H9 (cell line): Measurements from ENCODE around the gene LRRC63. TPM values are rescaled to one million over a fixed set of nuclear protein-coding genes. Genes with fewer than 3 reads are reported as not detected.

Source experiments
- DNase-seq: peaks from one replicate; pipeline ENCODE4 v3.0.0-alpha.2; 2017
- H2AFZ ChIP-seq: one replicate; pipeline ENCODE4 v1.6.1; 2013; ENCODE audit warnings: mild to moderate bottlenecking, low read length, control low read depth, moderate library complexity
- H2AK5ac ChIP-seq: 2 replicates; pipeline ENCODE4 v1.6.1; 2013; ENCODE audit warnings: low read length, control low read depth, mixed read lengths; ENCODE audit not compliant: insufficient read length
- H2BK120ac ChIP-seq: one replicate; pipeline ENCODE4 v1.6.1; 2013; ENCODE audit warnings: low read depth, mild to moderate bottlenecking, low read length, control low read depth, inconsistent platforms; ENCODE audit not compliant: poor library complexity, severe bottlenecking
- H2BK12ac ChIP-seq: 2 replicates; pipeline ENCODE4 v1.6.1; 2013; ENCODE audit warnings: low read length, control low read depth, mixed read lengths, low read depth; ENCODE audit not compliant: insufficient read length
- H2BK15ac ChIP-seq: 2 replicates; pipeline ENCODE4 v1.6.1; 2013; ENCODE audit warnings: low read depth, low read length, control low read depth
- H2BK20ac ChIP-seq: one replicate; pipeline ENCODE4 v1.6.1; 2013; ENCODE audit warnings: low read depth, mild to moderate bottlenecking, low read length, control low read depth, inconsistent platforms; ENCODE audit not compliant: poor library complexity, severe bottlenecking
- H2BK5ac ChIP-seq: 2 replicates; pipeline ENCODE4 v1.6.1; 2013; ENCODE audit warnings: low read length, control low read depth, mixed read lengths; ENCODE audit not compliant: insufficient read length
- H3K14ac ChIP-seq: 2 replicates; pipeline ENCODE4 v1.6.1; 2013; ENCODE audit warnings: low read length, control low read depth; ENCODE audit not compliant: insufficient read depth
- H3K18ac ChIP-seq: 2 replicates; pipeline ENCODE4 v1.6.1; 2013; ENCODE audit warnings: low read depth, mild to moderate bottlenecking, mixed read lengths, low read length, control low read depth; ENCODE audit not compliant: insufficient read length
- H3K23ac ChIP-seq: 2 replicates; pipeline ENCODE4 v1.6.1; 2013; ENCODE audit warnings: low read length, control low read depth, mixed read lengths, low read depth; ENCODE audit not compliant: insufficient read length
- H3K23me2 ChIP-seq: 2 replicates; pipeline ENCODE4 v1.6.1; 2013; ENCODE audit warnings: low read depth, mild to moderate bottlenecking, mixed read lengths, low read length, control low read depth; ENCODE audit not compliant: insufficient read length, poor library complexity, severe bottlenecking
- H3K27ac ChIP-seq: 2 replicates; pipeline ENCODE4 v1.5.1; 2013; ENCODE audit warnings: low read length, control low read depth, mixed read lengths, low read depth; ENCODE audit not compliant: insufficient read length
- H3K27me3 ChIP-seq: 2 replicates; pipeline ENCODE4 v1.6.1; 2013; ENCODE audit warnings: low read length, control low read depth, inconsistent platforms; ENCODE audit not compliant: insufficient read depth
- H3K4ac ChIP-seq: 2 replicates; pipeline ENCODE4 v1.6.1; 2013; ENCODE audit warnings: low read depth, mild to moderate bottlenecking, control low read depth, inconsistent platforms, low read length, moderate library complexity
- H3K4me1 ChIP-seq: 2 replicates; pipeline ENCODE4 v1.6.1; 2013; ENCODE audit warnings: low read length, control low read depth, inconsistent platforms; ENCODE audit not compliant: insufficient read depth
- H3K4me2 ChIP-seq: 2 replicates; pipeline ENCODE4 v1.6.1; 2013; ENCODE audit warnings: low read length, control low read depth, mixed read lengths; ENCODE audit not compliant: insufficient read length, insufficient read depth
- H3K56ac ChIP-seq: 2 replicates; pipeline ENCODE4 v1.6.1; 2013; ENCODE audit warnings: low read depth, mild to moderate bottlenecking, mixed read lengths, low read length, control low read depth; ENCODE audit not compliant: insufficient read length
- H3K79me1 ChIP-seq: 2 replicates; pipeline ENCODE4 v1.6.1; 2013; ENCODE audit warnings: low read depth, mild to moderate bottlenecking, moderate library complexity, low read length, control low read depth, inconsistent platforms; ENCODE audit not compliant: insufficient read depth, poor library complexity, severe bottlenecking
- H3K79me2 ChIP-seq: 2 replicates; pipeline ENCODE4 v1.6.1; 2013; ENCODE audit warnings: low read length, control low read depth, inconsistent platforms; ENCODE audit not compliant: insufficient read depth
- H3K9ac ChIP-seq: 2 replicates; pipeline ENCODE4 v1.6.1; 2013; ENCODE audit warnings: low read length, control low read depth, mixed read lengths; ENCODE audit not compliant: insufficient read length; ENCODE audit errors: extremely low read depth
- H3K9me3 ChIP-seq: one replicate; pipeline ENCODE4 v1.6.1; 2013; ENCODE audit warnings: low read depth, low read length, inconsistent platforms; ENCODE audit not compliant: control insufficient read depth
- H3T11ph ChIP-seq: one replicate; pipeline ENCODE4 v1.6.1; 2013; ENCODE audit warnings: mild to moderate bottlenecking, low read length, control low read depth, inconsistent platforms
- H4K20me1 ChIP-seq: one replicate; pipeline ENCODE4 v1.6.1; 2013; ENCODE audit not compliant: control insufficient read depth, insufficient read length, insufficient read depth
- H4K5ac ChIP-seq: 2 replicates; pipeline ENCODE4 v1.6.1; 2013; ENCODE audit warnings: low read depth, mild to moderate bottlenecking, mixed read lengths, low read length, control low read depth; ENCODE audit not compliant: insufficient read length
- H4K8ac ChIP-seq: replicated peaks from 2 replicates; pipeline ENCODE4 v1.6.1; 2013; ENCODE audit warnings: low read length, control low read depth, mixed read lengths, low read depth; ENCODE audit not compliant: insufficient read length
- H4K91ac ChIP-seq: 2 replicates; pipeline ENCODE4 v1.6.1; 2013; ENCODE audit warnings: low read depth, mild to moderate bottlenecking, moderate library complexity, mixed read lengths, low read length, control low read depth; ENCODE audit not compliant: insufficient read length
- H3K27ac Mint-ChIP-seq, 3 experiments: 2 replicates in 2 of 3; 3 replicates in 1 of 3; pipeline ENCODE4 v1.8.0; 2020 to 2021; ENCODE audit warnings: mixed read lengths in 3 of 3, mild to moderate bottlenecking in 1 of 3, moderate library complexity in 1 of 3
- H3K27me3 Mint-ChIP-seq: 2 replicates; pipeline ENCODE4 v1.8.0; 2021; ENCODE audit warnings: low read depth, mild to moderate bottlenecking, moderate library complexity, mixed read lengths
- H3K36me3 Mint-ChIP-seq, 3 experiments: 2 replicates in 2 of 3; 3 replicates in 1 of 3; pipeline ENCODE4 v1.8.0; 2020 to 2021; ENCODE audit warnings: low read depth in 3 of 3, mixed read lengths in 3 of 3; ENCODE audit not compliant: insufficient read depth in 1 of 3
- H3K4me1 Mint-ChIP-seq, 2 experiments: 2 replicates each; pipeline ENCODE4 v1.8.0; 2020; ENCODE audit warnings: mixed read lengths in 2 of 2
- H3K4me3 Mint-ChIP-seq, 2 experiments: 2 replicates in 1 of 2; 3 replicates in 1 of 2; pipeline ENCODE4 v1.8.0; 2020 to 2021; ENCODE audit warnings: mild to moderate bottlenecking in 2 of 2, mixed read lengths in 2 of 2, moderate library complexity in 1 of 2
- H3K9me3 Mint-ChIP-seq, 2 experiments: 2 replicates in 1 of 2; 3 replicates in 1 of 2; pipeline ENCODE4 v1.8.0; 2020; ENCODE audit warnings: mild to moderate bottlenecking in 2 of 2, mixed read lengths in 2 of 2, moderate library complexity in 1 of 2
- WGBS: extraction: QIAGEN DNeasy Blood & Tissue Kit; methylation state at CpG from one replicate; pipeline ENCODE4 v1.1.7; 2013; ENCODE audit warnings: missing lambda C conversion rate, low lambda C conversion rate, mixed read lengths; ENCODE audit not compliant: insufficient read length; ENCODE audit errors: extremely low coverage; 5-methylcytosine and 5-hydroxymethylcytosine counted together
- total RNA-seq: library from RNA; stranded (reverse); gene quantifications from 2 replicates; pipeline ENCODE4 v1.2.1, GENCODE V29; 2021
- TF ChIP-seq, protein P1 (sequence below): fragments of 200-600 bp; sonication (generic); conservative IDR thresholded peaks from 3 replicates; pipeline ENCODE4 v1.8.0; 2021; ENCODE audit warnings: antibody characterized with exemption, mild to moderate bottlenecking

LRRC63 gene
- total RNA-seq, 1 experiment from 2014 or later: not detected

DNA sequence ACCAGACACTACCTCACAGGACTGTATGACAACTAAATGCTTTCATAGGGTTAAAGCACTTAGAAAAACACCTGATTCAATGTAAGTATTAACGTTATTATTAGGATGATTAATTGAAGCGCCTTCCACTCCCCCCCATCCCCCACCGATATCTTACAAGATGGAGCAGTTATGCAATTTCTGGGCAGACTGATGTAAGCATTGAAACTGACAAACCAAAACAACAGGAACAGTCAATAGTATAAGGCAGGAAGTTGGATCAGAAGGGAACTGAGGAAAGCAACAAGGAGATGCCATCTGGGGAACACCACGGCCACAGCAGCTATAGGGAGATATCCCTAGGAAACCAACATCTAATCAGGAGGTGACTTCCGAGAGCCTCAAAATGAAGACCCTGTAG lies 33.6 kb upstream of the LRRC63 start:
- no peaks in the 10 kb centered on the region for H3K27me3 ChIP-seq
- Mint-ChIP-seq H3K9me3 (no peaks in the 10 kb centered on the region), H3K36me3 (no peaks in the 10 kb centered on the region), H3K4me3 (no peak overlapping the region), H3K27me3 (peaks cover 2% of the 10 kb centered on the region), H3K27ac (no peak overlapping the region), H3K4me1 (peaks cover 2 to 10% of the 10 kb centered on the region in 2 experiments)
- H3K18ac ChIP-seq: no peak overlapping the region
- no peak overlapping the region for H4K8ac ChIP-seq
- WGBS: no CpG with 5 or more reads among the region's 5 CpGs
- H3K9me3 ChIP-seq: no peaks in the 10 kb centered on the region
- no peaks in the 10 kb centered on the region for H3K79me1 ChIP-seq
- no peak for DNase-seq
- H3K4me2 ChIP-seq: no peak overlapping the region
- H3K56ac ChIP-seq: no peak overlapping the region
- peaks cover 3% of the 10 kb centered on the region; the same call in 1 of the 2 replicates for H3K4me1 ChIP-seq
- H2BK120ac ChIP-seq: no peak overlapping the region
- no peak overlapping the region for H4K91ac ChIP-seq
- no peak overlapping the region for H3T11ph ChIP-seq
- H3K23me2 ChIP-seq: no peaks in the 10 kb centered on the region
- no peaks in the 10 kb centered on the region for H3K79me2 ChIP-seq
- TF ChIP-seq, protein P1, sequence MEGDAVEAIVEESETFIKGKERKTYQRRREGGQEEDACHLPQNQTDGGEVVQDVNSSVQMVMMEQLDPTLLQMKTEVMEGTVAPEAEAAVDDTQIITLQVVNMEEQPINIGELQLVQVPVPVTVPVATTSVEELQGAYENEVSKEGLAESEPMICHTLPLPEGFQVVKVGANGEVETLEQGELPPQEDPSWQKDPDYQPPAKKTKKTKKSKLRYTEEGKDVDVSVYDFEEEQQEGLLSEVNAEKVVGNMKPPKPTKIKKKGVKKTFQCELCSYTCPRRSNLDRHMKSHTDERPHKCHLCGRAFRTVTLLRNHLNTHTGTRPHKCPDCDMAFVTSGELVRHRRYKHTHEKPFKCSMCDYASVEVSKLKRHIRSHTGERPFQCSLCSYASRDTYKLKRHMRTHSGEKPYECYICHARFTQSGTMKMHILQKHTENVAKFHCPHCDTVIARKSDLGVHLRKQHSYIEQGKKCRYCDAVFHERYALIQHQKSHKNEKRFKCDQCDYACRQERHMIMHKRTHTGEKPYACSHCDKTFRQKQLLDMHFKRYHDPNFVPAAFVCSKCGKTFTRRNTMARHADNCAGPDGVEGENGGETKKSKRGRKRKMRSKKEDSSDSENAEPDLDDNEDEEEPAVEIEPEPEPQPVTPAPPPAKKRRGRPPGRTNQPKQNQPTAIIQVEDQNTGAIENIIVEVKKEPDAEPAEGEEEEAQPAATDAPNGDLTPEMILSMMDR: no peak
- no peak overlapping the region for H2BK5ac ChIP-seq
- H3K23ac ChIP-seq: no peak overlapping the region
- H3K9ac ChIP-seq: no peak overlapping the region
- H4K20me1 ChIP-seq: no peaks in the 10 kb centered on the region
- H3K14ac ChIP-seq: no peak overlapping the region
- H2BK12ac ChIP-seq: no peak overlapping the region
- H3K4ac ChIP-seq: no peak overlapping the region
- H2BK15ac ChIP-seq: no peak overlapping the region
- no peak overlapping the region for H4K5ac ChIP-seq
- no peak overlapping the region for H3K27ac ChIP-seq
- no peak overlapping the region for H2BK20ac ChIP-seq
- H2AFZ ChIP-seq: no peak overlapping the region
- no peak overlapping the region for H2AK5ac ChIP-seq
